Activated T-cell treated with anti-CD3 and anti-CD28 coated beads for 4 hours (primary cell): ENCODE results near the gene SNAPIN.

ENCODE experiments used
- DNase-seq: peaks from one replicate; pipeline ENCODE4 v3.0.0-alpha.2; 2020

SNAPIN gene

DNA sequence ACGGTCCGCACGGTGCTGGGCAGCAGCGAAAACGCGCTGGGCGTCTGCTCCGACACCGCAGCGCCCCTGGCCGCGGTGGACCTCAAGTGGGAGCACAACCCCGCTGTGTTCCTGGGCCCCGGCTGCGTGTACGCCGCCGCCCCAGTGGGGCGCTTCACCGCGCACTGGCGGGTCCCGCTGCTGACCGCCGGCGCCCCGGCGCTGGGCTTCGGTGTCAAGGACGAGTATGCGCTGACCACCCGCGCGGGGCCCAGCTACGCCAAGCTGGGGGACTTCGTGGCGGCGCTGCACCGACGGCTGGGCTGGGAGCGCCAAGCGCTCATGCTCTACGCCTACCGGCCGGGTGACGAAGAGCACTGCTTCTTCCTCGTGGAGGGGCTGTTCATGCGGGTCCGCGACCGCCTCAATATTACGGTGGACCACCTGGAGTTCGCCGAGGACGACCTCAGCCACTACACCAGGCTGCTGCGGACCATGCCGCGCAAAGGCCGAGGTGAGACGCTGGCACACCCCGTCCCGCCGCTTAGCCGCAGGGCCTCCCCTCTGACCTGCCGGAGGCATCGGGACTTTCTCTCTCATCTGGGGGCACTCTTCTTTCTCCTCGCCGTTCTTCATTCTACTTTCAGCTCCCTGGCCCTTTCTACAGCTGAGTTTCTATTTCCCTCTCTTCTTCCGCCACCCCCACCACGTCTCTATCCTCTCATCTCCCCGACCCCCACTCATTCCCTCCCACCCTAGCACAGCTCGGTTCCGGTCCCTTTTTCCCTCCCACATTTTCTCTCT, 21.0 kb downstream of the SNAPIN start:
- DNase-seq = no peak

DNA sequence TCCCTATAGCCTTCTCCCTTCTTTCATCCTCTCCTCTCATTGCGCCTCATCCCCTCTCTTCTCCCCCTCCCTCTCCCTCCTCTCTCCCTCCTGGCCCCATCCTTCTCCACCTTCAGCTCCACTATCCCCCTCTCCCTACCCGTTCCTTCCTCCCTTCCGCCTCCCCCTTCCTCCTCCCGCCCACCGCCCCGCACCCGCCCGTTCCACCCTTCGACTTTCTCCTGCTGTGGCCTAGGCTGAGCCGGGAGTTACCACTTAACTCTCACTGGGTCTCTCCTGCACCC, 21.6 kb downstream of the SNAPIN start:
- DNase-seq = no peak

GRCh38 chr1:153682730-153683129, 24.2 kb downstream of the SNAPIN start:
- DNase-seq = no peak

GRCh38 chr1:153683854-153684253, 25.4 kb downstream of the SNAPIN start:
- DNase-seq = no peak

- DNase-seq = no peak
Observed at GRCh38 chr1:153684892-153685291, 26.4 kb downstream of the SNAPIN start.

DNA sequence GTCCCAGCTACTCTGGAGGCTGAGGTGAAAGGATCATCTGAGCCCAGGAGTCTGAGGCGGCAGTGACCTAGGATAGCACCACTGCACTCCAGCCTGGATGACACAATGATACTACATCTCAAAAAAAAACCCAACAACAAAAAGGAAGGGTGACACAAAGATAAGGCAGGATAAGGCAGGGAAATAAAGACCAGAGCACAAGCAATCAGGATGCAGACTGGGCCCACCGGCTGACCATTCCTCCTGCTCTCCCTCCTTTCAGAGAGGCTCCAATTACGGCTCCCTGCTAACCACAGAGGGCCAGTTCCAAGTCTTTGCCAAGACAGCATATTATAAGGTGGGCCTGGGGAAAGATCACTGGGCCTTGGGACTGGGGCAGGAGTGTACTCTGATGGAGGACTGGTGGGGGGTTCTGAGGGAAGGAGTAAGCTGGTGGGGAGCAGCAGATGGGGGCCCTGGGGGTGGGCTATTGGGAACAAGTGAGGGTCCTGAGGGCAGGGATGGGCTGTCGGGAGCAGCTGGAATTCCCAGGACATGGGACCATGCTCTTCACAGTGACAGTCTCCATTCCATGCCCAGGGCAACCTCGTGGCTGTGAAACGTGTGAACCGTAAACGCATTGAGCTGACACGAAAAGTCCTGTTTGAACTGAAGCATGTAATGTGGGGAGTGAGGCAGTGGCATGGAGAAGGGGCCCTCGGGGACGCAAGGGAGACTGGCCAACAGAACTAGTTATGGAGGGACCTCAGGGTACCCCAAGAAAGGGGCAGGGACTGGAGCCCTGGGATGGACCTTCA, 27.2 kb downstream of the SNAPIN start:
- DNase-seq = no peak

DNA sequence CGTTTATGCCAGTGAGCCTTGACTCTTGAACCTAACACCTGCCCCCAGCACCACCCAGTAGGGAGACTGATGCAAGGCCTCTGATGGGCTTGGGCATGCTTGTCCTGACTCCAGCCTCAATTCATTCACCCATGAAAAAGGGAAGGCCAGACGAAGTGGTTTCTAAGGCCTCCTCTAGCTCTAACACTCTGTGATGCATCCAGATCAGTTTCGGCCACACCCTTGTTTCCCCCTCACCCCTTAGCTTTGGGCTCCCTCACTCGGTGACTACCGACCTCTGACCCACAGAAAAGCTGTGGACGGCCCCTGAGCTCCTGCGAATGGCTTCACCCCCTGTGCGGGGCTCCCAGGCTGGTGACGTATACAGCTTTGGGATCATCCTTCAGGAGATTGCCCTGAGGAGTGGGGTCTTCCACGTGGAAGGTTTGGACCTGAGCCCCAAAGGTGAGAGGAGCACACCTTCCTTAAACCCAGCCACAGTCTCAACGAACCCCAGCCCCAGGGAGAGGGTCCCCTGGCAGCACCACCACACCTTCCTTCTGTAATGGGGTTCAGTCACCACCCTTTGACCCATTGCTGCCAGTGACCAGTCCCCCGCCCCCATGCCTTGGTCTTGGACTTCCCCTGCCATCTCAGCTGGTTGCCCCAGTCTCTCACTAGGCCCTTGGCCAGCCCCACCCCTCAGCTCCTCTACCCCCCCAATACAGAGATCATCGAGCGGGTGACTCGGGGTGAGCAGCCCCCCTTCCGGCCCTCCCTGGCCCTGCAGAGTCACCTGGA, 29.0 kb downstream of the SNAPIN start:
- no peak for DNase-seq

DNA sequence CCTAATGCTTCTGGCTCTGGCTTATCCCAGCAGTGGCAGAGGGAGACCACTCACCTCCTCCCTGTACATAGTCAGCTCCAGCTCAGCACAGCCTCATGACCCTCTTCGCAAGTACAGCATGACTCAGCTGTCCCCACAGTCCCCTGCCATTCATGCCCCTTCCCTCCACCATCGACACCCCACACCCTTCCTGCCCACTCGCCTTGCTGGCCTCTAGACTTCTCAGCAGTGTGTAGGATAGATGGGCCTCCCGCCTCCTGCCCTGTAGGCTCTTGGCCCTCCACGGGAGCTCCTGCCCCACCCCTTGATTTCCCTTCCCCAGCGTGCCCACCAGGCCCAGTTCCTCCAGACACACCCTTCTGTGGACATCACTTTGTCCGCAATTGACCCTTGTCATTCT, 29.8 kb downstream of the SNAPIN start:
- DNase-seq = no peak

- no peak for DNase-seq
Observed at GRCh38 chr1:153688736-153689328, 30.3 kb downstream of the SNAPIN start.

DNA sequence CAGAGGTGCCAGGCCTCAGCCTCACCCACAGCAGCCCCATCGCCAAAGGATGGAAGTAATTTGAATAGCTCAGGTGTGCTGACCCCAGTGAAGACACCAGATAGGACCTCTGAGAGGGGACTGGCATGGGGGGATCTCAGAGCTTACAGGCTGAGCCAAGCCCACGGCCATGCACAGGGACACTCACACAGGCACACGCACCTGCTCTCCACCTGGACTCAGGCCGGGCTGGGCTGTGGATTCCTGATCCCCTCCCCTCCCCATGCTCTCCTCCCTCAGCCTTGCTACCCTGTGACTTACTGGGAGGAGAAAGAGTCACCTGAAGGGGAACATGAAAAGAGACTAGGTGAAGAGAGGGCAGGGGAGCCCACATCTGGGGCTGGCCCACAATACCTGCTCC, 35.0 kb downstream of the SNAPIN start:
- DNase-seq = no peak

- DNase-seq = no peak
Observed at GRCh38 chr1:153696741-153697140, 38.2 kb downstream of the SNAPIN start.

DNA sequence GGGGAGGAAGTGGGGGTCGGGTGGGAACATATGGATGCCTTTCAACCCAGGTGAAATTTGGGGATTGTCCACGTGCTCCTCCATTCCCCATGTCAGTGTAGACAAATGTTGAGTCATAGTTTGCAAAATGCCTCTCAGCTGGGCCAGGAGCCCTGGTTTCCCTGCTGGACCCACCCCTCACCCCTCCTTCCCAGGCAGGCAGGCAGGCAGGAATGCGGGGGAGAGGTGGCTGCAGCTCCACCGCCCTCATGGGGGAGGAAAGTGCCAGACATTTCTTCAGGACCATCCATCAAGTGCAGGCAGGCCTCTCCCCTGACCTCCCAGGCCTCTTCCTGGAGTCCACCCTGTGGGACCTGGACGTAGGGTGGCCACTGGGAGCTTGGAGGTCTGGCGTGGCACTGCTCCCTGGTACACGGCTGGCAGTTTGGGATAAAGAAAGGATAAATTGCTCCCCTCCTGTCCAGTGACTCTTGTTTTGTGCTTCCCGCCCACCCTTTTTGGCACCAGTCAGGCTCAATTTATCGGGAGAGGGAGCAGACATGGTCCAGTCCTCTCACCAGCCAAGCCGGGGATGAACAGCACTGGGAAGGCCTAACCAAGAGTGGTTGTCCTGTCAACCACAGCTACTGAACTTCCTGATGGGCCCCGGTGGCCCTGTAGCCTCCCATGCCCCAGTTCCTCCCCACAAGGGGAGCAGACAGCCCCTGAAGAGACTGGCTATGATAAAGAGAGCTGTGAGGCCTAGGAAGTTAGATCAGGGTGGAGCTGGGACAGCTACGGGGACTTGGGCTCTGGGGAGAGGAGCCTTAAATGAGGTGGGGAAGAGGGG, 38.9 kb downstream of the SNAPIN start:
- DNase-seq = no peak

- DNase-seq = no peak
Observed at GRCh38 chr1:153698020-153698922, 39.8 kb downstream of the SNAPIN start.

DNA sequence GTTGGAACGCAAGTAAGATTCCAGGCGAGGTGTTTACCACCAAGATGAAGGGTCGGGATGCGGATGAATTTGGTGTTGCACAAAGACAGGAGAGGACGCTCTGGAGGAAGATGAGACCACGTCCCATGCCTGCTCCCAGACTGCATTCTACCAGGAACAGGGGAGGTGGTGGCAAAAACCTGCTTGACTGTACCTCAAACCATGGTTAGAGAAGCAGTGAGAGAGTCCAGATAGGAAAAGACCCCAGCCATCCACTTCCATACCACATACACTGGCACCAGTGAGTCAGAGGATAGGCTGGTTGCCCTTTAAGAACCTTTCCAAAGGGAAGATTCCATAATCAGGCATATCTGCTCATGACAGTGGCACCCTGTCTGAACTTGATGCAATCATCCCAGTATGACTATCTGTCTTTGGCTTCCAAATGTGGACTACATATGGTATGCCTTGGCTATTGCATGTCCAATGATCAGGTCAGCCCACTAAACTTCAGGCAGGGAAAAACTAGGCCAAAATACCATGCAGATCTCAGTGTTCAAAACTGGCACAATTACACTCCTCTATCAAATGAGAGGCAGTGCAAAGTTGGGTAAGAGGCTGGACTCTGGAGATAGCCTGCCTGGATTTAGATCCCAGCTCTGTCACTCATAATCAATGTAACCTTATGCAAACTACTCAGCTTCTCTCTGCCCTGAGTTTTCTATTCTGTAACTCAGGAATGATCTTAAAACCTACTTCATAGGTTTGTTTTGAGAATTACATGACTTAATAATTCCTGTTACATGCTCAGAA, 40.6 kb downstream of the SNAPIN start:
- DNase-seq = no peak

GRCh38 chr1:153699768-153700167, 41.3 kb downstream of the SNAPIN start:
- no peak for DNase-seq

DNA sequence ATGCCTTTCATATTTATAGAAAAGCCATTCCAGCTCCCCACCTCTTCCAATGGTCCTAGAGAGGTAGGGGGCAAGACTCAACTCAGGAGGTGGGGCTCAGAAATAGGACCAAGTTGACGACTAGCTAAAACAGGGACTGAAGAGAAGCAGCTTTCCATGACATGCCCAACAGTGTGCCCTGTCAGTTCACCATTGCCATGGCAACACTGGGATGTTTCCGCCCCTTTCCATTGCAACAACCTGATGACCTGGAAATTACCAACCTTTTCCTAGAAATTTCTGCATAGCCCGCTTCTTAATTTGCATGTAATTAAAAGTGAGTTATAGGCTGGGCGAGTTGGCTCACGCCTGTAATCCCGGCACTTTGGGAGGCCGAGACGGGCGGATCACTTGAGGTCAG, 47.0 kb downstream of the SNAPIN start:
- DNase-seq = no peak

DNA sequence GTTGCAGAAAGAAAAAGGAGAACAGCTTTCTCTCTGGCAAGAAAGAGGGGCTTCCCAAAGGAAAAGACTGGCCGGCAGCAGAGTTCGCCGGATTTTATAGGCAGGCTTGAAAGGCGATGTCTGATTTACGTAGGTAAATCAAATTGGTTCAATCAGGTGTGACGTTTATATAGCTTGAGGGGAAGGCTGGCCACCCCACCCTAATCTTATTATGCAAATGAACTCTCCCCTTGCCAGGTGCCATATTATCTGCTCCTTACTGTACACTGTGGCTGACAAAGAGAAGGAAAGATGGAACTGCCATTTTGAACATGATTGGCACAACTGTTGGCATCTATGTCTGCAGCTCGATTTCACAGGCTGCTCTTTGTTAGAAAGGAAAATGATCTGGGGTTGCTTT, 52.5 kb downstream of the SNAPIN start:
- DNase-seq = no peak
